Osteocyte (in vitro differentiated cells): ENCODE data around the gene IFNA7. TPM values are rescaled to one million over a fixed set of nuclear protein-coding genes. Genes with fewer than 3 reads are reported as not detected.
"Not testable (repeated sequence)": the region's sequence is repeated elsewhere in the genome, so short reads cannot be mapped to it uniquely, and the experiment has no call there.

Experiments used
- DNase-seq: peaks from one replicate; pipeline ENCODE4 v3.0.0; 2021; ENCODE audit warnings: mixed read lengths; ENCODE audit not compliant: unreplicated experiment; ENCODE audit errors: extremely low spot score
- H3K27ac Mint-ChIP-seq: one replicate; pipeline ENCODE4 v1.8.0; 2021; ENCODE audit warnings: mild to moderate bottlenecking, mixed read lengths; ENCODE audit not compliant: unreplicated experiment
- H3K27me3 Mint-ChIP-seq: one replicate; pipeline ENCODE4 v1.8.0; 2021; ENCODE audit warnings: mixed read lengths; ENCODE audit not compliant: unreplicated experiment
- H3K36me3 Mint-ChIP-seq: one replicate; pipeline ENCODE4 v1.8.0; 2021; ENCODE audit warnings: mixed read lengths; ENCODE audit not compliant: unreplicated experiment
- H3K4me1 Mint-ChIP-seq: one replicate; pipeline ENCODE4 v1.8.0; 2021; ENCODE audit warnings: mixed read lengths; ENCODE audit not compliant: unreplicated experiment
- H3K4me3 Mint-ChIP-seq: one replicate; pipeline ENCODE4 v1.8.0; 2021; ENCODE audit warnings: mild to moderate bottlenecking, moderate library complexity, mixed read lengths; ENCODE audit not compliant: unreplicated experiment
- H3K9me3 Mint-ChIP-seq: one replicate; pipeline ENCODE4 v1.8.0; 2021; ENCODE audit warnings: mixed read lengths; ENCODE audit not compliant: unreplicated experiment
- total RNA-seq: library from RNA; stranded (reverse); gene quantifications from 2 replicates; pipeline ENCODE4 v1.2.1, GENCODE V29; 2021
- TF ChIP-seq, protein P1 (sequence below): fragments of 200-600 bp; sonication (generic); IDR thresholded peaks from 2 replicates; pipeline ENCODE4 v1.5.0; 2021; ENCODE audit warnings: antibody characterized with exemption, mild to moderate bottlenecking, moderate library complexity

The IFNA7 gene
- total RNA-seq, 1 donor from 2014 or later: not detected

DNA sequence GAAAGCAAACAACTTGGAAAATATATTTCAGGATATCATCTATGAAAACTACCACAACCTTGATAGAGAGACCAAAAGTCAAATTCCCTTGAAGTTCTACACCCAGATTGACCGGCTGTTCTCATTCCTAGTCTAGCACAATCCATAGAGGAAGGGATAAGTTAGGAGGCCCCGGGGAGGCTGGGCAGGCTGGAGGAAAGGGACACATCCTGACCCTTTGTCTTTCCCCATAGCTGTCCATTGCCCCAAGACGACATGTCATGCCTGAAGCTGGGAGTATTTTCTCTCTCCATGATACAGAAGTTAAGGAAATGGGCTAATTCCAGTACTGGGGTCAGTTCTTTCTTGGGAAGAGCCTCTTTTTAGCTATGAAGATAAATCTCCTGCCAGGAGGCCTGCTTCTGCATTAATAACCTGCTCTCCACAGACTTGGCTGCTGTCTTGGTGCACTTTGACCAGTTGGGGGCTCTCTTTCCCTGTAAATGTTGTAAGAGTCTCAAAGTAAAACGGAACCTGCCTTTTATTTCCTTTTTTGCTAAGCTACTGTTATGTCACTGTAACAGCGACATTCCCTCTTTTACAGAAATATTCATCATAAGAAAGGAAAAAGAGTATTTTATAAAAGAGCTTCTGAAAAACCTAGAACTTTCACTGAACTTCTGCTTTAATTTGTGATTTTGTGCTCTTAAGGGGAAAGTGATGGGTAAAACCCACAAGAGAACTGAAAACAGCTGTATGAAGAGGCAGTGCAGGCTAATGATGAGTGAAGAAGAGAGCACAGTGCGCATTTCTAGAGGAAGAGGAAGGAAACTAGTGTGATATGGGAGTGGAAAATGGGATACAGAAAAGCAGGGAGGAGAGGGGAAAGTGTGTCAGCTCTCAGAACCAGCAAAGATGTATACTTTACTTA lies 6.9 kb downstream of the IFNA7 start:
- H3K27ac Mint-ChIP-seq, H3K4me3 Mint-ChIP-seq, H3K4me1 Mint-ChIP-seq, DNase-seq, H3K9me3 Mint-ChIP-seq, H3K36me3 Mint-ChIP-seq: not testable (repeated sequence)
- TF ChIP-seq, protein P1, sequence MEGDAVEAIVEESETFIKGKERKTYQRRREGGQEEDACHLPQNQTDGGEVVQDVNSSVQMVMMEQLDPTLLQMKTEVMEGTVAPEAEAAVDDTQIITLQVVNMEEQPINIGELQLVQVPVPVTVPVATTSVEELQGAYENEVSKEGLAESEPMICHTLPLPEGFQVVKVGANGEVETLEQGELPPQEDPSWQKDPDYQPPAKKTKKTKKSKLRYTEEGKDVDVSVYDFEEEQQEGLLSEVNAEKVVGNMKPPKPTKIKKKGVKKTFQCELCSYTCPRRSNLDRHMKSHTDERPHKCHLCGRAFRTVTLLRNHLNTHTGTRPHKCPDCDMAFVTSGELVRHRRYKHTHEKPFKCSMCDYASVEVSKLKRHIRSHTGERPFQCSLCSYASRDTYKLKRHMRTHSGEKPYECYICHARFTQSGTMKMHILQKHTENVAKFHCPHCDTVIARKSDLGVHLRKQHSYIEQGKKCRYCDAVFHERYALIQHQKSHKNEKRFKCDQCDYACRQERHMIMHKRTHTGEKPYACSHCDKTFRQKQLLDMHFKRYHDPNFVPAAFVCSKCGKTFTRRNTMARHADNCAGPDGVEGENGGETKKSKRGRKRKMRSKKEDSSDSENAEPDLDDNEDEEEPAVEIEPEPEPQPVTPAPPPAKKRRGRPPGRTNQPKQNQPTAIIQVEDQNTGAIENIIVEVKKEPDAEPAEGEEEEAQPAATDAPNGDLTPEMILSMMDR: peak; percentile 60
- H3K27me3 Mint-ChIP-seq: peaks cover 30% of the 10 kb centered on the region

DNA sequence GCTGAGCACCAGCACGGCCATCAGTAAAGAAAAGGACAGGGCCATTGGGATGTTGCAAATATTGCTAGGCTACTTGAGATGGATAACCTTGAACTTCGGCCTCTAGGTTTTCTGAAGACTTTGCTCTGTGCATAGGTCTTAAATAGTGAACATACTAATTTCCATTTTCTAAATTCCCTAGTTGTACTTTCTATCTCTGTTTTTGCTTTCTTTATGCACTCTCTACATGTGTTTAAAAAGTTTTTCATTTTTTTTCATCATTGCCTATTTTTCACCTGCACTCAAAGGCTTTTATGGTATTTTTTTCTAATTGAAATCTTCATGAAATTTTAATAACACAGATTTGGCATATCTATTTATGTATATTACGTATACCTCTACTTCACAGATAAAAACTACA lies 14.5 kb downstream of the IFNA7 start, which contains the start of gene IFNA4:
IFNA4 (minus strand) TSS at position 101 of the 400 bp plus-strand sequence; CDS start at position 45, 56 bp downstream.
- not testable (repeated sequence) for H3K4me1 Mint-ChIP-seq, H3K9me3 Mint-ChIP-seq, DNase-seq, H3K27ac Mint-ChIP-seq, H3K36me3 Mint-ChIP-seq, H3K4me3 Mint-ChIP-seq
- H3K27me3 Mint-ChIP-seq: peaks cover 35% of the 10 kb centered on the region

- not testable (repeated sequence) for H3K36me3 Mint-ChIP-seq, DNase-seq, H3K4me3 Mint-ChIP-seq, H3K9me3 Mint-ChIP-seq, H3K27ac Mint-ChIP-seq, H3K4me1 Mint-ChIP-seq
- H3K27me3 Mint-ChIP-seq: peaks cover 24% of the 10 kb centered on the region
- TF ChIP-seq, protein P1: peak; percentile 35
Measured at GRCh38 chr9:21182810-21183736, 18.9 kb downstream of the IFNA7 start.

DNA sequence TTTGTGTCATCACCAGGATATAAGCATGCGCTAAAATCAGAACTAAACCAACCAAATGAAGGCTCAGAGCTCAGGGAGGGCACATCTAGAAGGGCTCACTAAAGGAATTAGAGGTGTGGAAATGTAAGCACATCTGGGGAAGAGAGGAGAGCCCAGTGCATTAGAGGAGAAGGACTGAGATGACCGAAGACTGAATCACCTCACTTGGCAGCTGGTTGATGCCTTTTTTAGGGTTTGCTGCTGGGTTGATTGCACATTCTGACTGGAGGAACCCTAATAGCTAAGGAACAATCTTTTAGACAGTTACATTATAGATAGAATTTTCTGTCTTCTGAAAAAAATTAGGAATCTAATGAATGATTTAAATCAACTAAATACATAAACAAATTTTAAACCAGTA lies 27.3 kb downstream of the IFNA7 start:
- no peak overlapping the region for H3K4me3 Mint-ChIP-seq
- no peaks in the 10 kb centered on the region for H3K4me1 Mint-ChIP-seq
- H3K27me3 Mint-ChIP-seq: peaks cover 53% of the 10 kb centered on the region
- H3K9me3 Mint-ChIP-seq: no peaks in the 10 kb centered on the region
- no peak overlapping the region for H3K27ac Mint-ChIP-seq
- no peak for DNase-seq
- H3K36me3 Mint-ChIP-seq: no peaks in the 10 kb centered on the region
- TF ChIP-seq, protein P1: no peak

DNA sequence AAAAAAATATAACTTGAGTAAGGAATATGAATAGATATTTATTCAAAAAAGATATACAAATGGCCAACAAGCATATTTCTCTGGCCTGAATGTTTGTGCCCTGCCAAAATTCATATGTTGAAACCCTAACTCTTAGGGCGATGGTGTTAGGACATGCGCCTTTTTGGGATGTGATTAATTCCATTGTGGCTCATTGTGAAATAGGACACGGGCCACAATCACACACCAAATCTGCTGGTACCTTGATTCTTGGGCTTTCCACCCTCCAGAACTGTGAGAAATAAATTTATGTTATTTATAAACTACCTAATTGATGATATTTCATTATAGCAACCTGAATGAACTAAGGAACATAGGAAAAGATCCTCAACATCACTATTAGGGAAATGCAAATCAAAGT lies 29.8 kb downstream of the IFNA7 start:
- Mint-ChIP-seq H3K27ac (no peak overlapping the region), H3K27me3 (peaks cover 70% of the 10 kb centered on the region), H3K36me3 (no peaks in the 10 kb centered on the region), H3K4me1 (no peaks in the 10 kb centered on the region), H3K9me3 (no peaks in the 10 kb centered on the region), H3K4me3 (no peak overlapping the region)
- DNase-seq: no peak
- TF ChIP-seq, protein P1: no peak
